Endometrium (tissue), 2 donors: ENCODE data around the gene F8A1.
"Not testable (repeated sequence)": the region's sequence is repeated elsewhere in the genome, so short reads cannot be mapped to it uniquely, and the experiment has no call there.

ENCODE experiments used
- FAIRE-seq: peaks from 2 replicates; lab custom pipeline; 2012; peaks lifted over from hg19 to GRCh38; lab: Jason Lieb, UNC
- donor health status: control.
- donor health status: control.

Gene F8A1

DNA sequence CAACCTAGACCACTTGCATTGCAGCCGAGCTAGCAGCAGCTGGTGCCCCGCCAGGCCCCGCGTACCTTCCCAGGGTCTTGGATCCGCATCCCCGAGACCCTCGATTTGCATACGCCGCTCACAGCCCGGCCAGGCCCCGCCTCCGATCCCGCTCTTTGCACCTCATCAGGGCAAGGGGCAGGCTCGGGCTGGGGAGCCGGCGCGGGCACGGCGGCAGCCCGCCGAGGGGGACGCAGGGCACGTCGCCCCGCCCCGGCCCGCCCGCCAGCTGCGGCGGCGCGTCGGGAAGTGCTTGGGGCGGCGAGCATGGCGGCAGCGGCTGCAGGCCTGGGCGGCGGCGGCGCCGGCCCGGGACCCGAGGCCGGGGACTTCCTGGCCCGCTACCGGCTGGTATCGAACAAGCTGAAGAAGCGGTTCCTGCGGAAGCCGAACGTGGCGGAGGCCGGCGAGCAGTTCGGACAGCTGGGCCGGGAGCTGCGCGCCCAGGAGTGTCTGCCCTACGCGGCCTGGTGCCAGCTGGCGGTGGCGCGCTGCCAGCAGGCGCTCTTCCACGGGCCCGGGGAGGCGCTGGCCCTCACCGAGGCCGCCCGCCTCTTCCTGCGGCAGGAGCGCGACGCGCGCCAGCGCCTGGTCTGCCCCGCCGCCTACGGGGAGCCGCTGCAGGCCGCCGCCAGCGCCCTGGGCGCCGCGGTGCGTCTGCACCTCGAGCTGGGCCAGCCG is at the start of gene F8A1:
F8A1 (plus strand) TSS at position 287 of the 720 bp plus-strand sequence; CDS start at position 307, 20 bp downstream.
- not testable (repeated sequence) for FAIRE-seq

GRCh38 chrX:154840856-154841255 is 45.3 kb upstream of the F8A1 start:
- no peak for FAIRE-seq

DNA sequence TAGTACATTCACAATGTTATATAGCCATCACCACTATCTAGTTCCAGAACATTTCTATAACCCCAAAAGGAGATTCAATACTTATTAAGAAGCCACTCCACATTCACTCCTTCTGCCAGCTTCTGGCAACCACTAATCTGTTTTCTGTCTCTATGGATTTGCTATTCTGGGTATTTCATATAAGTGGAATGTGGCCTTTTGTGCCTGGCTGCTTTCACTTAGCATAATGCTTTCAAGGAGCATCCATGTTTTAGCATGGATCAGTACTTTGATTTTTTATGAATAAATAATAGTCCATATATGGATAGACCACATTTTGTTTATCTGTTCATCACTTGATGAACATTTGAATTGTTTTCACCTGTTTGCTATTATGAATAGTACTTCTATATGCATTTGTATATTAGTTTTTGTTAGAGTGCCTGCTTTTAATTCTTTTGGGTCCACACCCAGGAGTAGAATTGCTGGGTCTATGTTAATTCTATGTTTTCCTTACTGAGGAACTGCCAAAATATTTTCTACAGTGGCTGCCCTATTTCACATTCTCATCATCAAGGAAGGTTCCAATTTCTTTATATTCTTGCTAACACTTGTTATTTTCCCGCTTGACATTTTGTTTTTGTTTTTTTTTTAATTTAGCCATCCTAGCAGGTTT is 35.1 kb upstream of the F8A1 start:
- FAIRE-seq, result no peak

- FAIRE-seq, result no peak
Observed at GRCh38 chrX:154855256-154855655, 30.9 kb upstream of the F8A1 start.

- FAIRE-seq, result not testable (repeated sequence)
Observed at GRCh38 chrX:154868522-154868921, 17.6 kb upstream of the F8A1 start.

- FAIRE-seq, result no peak
Observed at GRCh38 chrX:154873329-154873728, 12.8 kb upstream of the F8A1 start.

- not testable (repeated sequence) for FAIRE-seq
Observed at GRCh38 chrX:154884069-154884468, 2.1 kb upstream of the F8A1 start.

DNA sequence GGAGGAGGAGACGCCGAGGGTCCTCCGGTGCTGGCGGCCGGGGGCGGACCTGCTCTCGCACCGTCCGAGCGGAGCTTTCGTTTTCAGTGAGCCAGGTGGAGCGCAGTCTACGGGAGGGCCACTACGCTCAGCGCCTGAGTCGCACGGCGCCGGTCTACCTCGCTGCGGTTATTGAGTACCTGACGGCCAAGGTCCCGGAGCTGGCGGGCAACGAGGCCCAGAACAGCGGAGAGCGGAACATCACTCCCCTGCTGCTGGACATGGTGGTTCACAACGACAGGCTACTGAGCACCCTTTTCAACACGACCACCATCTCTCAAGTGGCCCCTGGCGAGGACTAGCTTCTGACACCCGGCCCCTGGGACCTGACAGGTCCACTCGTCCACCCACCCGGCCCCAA is 1.1 kb upstream of the F8A1 start:
- FAIRE-seq, result not testable (repeated sequence)

DNA sequence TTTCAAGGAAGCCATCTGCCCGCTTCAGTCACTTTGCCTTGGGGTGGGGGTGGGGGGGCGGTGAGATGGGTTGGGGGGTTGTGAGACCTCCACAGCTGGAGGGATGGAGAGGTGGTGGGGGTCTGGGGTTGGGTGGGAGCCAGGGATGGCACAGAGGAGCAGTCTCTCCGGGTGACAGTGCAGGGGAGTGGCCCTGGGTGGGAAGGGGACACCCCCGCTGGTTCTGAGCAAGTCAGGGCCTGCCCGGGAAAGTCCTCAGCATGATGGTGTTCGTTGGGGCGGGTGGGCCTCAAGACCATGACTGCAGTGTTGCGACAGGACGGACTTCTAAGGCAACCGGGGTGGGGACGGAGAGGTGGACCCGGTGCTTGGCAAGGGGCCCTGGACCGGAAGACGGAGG is 606 bp upstream of the F8A1 start:
- FAIRE-seq, result not testable (repeated sequence)

DNA sequence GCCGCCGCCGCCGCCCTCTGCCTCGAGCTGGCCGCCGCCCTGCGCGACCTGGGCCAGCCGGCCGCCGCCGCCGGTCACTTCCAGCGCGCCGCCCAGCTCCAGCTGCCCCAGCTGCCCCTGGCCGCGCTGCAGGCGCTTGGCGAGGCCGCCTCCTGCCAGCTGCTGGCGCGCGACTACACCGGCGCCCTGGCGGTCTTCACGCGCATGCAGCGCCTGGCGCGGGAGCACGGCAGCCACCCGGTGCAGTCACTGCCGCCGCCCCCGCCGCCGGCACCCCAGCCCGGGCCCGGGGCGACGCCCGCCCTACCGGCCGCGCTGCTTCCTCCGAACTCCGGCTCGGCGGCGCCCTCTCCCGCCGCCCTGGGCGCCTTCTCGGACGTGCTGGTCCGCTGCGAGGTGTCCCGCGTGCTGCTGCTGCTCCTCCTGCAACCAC is 650 bp downstream of the F8A1 start:
- FAIRE-seq, result not testable (repeated sequence)

DNA sequence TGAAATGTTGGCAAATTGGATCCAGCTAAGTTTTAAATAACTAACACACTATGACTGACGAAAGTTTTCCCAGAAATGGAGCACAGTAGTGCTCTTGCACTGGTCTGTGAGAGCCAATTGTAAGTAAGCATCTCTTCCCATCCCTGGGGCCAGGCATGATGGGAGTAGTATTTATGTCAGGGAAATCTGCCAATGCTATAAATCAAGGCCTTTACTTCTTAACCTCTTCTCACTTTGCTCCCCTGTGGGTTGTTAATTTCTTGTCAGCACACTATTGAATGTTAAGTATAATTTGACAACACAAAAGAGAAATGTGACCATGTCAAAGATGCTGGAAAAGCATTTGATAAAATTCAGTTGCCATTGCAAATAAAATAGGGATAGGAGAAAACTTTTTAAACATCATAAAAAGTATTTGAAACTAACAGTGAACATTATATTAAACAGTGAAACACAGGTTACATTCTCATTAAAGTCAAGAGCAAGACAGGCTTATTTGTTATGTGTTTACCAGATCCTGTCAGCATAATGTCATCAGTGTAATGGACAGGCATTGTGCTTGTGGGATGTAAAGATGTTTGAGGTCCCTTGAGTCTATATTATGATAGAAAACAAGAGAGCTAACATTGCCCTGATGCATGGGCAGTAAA is 5.0 kb downstream of the F8A1 start:
- FAIRE-seq, result no peak

DNA sequence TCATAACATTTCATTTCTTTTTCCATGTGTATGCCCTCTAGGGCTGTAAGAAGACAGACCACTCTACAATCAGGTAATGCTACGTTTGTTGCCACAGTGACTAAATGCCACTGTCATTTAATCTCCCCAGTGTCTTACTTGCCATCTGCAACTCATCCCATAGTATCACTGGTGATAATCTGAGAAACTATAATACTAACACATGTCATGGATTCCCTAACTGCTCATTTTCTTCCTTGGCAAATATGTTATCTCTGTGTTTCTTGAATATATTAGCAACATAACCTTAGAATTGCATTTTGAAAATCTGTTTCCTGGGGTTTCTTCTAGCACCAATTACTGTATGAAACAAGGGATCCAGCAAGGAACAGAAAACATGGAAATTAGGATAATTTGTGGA is 6.1 kb downstream of the F8A1 start:
- FAIRE-seq, result no peak

GRCh38 chrX:154900323-154900722 is 14.2 kb downstream of the F8A1 start:
- no peak for FAIRE-seq

- no peak for FAIRE-seq
Observed at GRCh38 chrX:154902408-154902807, 16.3 kb downstream of the F8A1 start.

GRCh38 chrX:154908821-154909220 is 22.7 kb downstream of the F8A1 start:
- no peak for FAIRE-seq

- FAIRE-seq, result not testable (repeated sequence)
Observed at GRCh38 chrX:154910048-154910447, 23.9 kb downstream of the F8A1 start.

GRCh38 chrX:154910528-154910927 is 24.4 kb downstream of the F8A1 start:
- FAIRE-seq, result not testable (repeated sequence)

GRCh38 chrX:154914052-154914451 is 27.9 kb downstream of the F8A1 start:
- no peak for FAIRE-seq

DNA sequence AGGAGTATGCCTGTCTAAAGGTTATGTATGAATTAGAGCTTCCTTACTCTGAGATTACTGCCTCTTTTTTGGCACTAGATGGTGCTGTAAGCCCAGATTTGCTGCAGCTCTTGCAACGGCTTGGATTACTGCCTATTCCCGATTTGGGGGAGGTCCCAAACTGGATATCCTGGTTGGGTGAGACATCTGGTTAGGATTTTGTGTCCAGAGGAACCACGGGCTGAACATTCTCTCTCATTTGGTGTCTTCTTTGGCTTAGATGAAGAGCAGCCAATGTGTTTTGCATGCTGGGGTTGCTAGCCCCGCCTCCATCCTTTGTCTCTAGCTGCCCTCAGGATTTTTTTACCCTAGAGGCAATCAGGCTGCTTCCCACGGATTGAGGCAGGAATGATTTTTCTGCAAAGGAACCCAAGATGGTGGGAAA is 31.9 kb downstream of the F8A1 start:
- peak; percentile 33 for FAIRE-seq

- FAIRE-seq, result not testable (repeated sequence)
Observed at GRCh38 chrX:154924771-154925170, 38.6 kb downstream of the F8A1 start.
